ENCODE data around the gene E2F6.
A peak's percentile ranks its signal among the peaks of the same experiment; 100 is the strongest.

E2F6 gene

GRCh38 chr2:11483806-11484617 is 18.1 kb upstream of the E2F6 start (continued):
- TF ChIP-seq ZBTB17 (tag by site-specific recombination; IDR thresholded peaks at IDR 0.05) (no peak), SETDB1 (IDR thresholded peaks at IDR 0.05; ENCODE audit: insufficient read length, low read length) (no peak), TCF7L2 (IDR thresholded peaks at IDR 0.05; ENCODE audit: borderline replicate concordance, low read depth, low read length) (peak; percentile 66; the same call in 1 of the 2 replicates), PRDM6 (tag by site-specific recombination; IDR thresholded peaks at IDR 0.05) (peak; percentile 84), PRDM4 (tag by site-specific recombination; IDR thresholded peaks at IDR 0.05) (0 out of 2 replicates have a peak, but pooled peaks have one; percentile 25)
- TF ChIP-seq, protein P1, sequence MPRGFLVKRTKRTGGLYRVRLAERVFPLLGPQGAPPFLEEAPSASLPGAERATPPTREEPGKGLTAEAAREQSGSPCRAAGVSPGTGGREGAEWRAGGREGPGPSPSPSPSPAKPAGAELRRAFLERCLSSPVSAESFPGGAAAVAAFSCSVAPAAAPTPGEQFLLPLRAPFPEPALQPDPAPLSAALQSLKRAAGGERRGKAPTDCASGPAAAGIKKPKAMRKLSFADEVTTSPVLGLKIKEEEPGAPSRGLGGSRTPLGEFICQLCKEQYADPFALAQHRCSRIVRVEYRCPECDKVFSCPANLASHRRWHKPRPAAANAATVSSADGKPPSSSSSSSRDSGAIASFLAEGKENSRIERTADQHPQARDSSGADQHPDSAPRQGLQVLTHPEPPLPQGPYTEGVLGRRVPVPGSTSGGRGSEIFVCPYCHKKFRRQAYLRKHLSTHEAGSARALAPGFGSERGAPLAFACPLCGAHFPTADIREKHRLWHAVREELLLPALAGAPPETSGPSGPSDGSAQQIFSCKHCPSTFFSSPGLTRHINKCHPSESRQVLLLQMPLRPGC (tag by site-specific recombination; IDR thresholded peaks at IDR 0.05), result no peak

GRCh38 chr2:11482473-11483035 is 16.6 kb upstream of the E2F6 start:
- CTCF ChIA-PET, result interaction anchor here (12.5 kb wide), 1 partner anchor 100 kb away, joined by 282 read pairs; no protein-coding TSS in a partner anchor
- Histone ChIP-seq H3K4me3 (ENCODE audit: low read depth, low read length) (peak overlapping the region; percentile 69), H3K9me3 (ENCODE audit: control insufficient read depth, insufficient read depth, low read depth, low read length) (no peaks in the 10 kb centered on the region), H3K27ac (ENCODE audit: extremely low read depth, low read depth, low read length) (peak overlapping the region; percentile 72; the same call in 1 of the 2 replicates), H3K4me1 (ENCODE audit: control insufficient read depth, insufficient read depth, low read length) (peaks cover 8% of the 10 kb centered on the region), H3K36me3 (ENCODE audit: control insufficient read depth in 2 of 2, insufficient read depth in 1 of 2, low read length in 2 of 2) (no peaks in the 10 kb centered on the region)
- no peak for TF ChIP-seq GLIS2 (tag by site-specific recombination; IDR thresholded peaks at IDR 0.05)
- no peak for TF ChIP-seq ZNF792 (tag by site-specific recombination; IDR thresholded peaks at IDR 0.05)
- no peak for TF ChIP-seq SALL2 (tag by site-specific recombination; IDR thresholded peaks at IDR 0.05; ENCODE audit: borderline replicate concordance)
- TF ChIP-seq IKZF3 (tag by site-specific recombination; IDR thresholded peaks at IDR 0.05), result no peak
- TF ChIP-seq, protein P2, sequence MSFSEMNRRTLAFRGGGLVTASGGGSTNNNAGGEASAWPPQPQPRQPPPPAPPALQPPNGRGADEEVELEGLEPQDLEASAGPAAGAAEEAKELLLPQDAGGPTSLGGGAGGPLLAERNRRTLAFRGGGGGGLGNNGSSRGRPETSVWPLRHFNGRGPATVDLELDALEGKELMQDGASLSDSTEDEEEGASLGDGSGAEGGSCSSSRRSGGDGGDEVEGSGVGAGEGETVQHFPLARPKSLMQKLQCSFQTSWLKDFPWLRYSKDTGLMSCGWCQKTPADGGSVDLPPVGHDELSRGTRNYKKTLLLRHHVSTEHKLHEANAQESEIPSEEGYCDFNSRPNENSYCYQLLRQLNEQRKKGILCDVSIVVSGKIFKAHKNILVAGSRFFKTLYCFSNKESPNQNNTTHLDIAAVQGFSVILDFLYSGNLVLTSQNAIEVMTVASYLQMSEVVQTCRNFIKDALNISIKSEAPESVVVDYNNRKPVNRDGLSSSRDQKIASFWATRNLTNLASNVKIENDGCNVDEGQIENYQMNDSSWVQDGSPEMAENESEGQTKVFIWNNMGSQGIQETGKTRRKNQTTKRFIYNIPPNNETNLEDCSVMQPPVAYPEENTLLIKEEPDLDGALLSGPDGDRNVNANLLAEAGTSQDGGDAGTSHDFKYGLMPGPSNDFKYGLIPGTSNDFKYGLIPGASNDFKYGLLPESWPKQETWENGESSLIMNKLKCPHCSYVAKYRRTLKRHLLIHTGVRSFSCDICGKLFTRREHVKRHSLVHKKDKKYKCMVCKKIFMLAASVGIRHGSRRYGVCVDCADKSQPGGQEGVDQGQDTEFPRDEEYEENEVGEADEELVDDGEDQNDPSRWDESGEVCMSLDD (tag by site-specific recombination; IDR thresholded peaks at IDR 0.05), result no peak
- no peak for TF ChIP-seq ZNF658 (tag by site-specific recombination; IDR thresholded peaks at IDR 0.05)
- no peak for TF ChIP-seq ZBTB8A (tag by site-specific recombination; IDR thresholded peaks at IDR 0.05)
- no peak for TF ChIP-seq ZNF488 (tag by site-specific recombination; IDR thresholded peaks at IDR 0.05)
- TF ChIP-seq ZNF10 (tag by site-specific recombination; IDR thresholded peaks at IDR 0.05), result no peak
- no peak for TF ChIP-seq PRDM1 (tag by site-specific recombination; IDR thresholded peaks at IDR 0.05)
- no peak for TF ChIP-seq ZBTB21 (tag by site-specific recombination; IDR thresholded peaks at IDR 0.05)
- no peak for TF ChIP-seq KLF1 (tag by site-specific recombination; IDR thresholded peaks at IDR 0.05)
- POLR2A ChIA-PET, result interaction anchor here (1.4 kb wide), 1 partner anchor 17 kb away, joined by 3 read pairs; the partner anchor contains the start of gene E2F6

Measured in HEK293 (cell line).